Left colon (tissue), 2 donors: ENCODE results near the gene TOR1A. TPM values are rescaled to one million over a fixed set of nuclear protein-coding genes. Genes with fewer than 3 reads are reported as not detected.

Source experiments
- ATAC-seq: fragments of 200-7000 bp; cut with Tn5 transposase; one replicate; pipeline ENCODE4 v1.9.1; 2020; ENCODE audit warnings: mild to moderate bottlenecking, moderate library complexity
- DNase-seq, 2 donors: peaks; one replicate each; pipeline ENCODE4 v3.0.0-alpha.2; 2020
- intact Hi-C, 2 donors: fragments of 100-400 bp; cut with DNase I in 1 of 2; cut with micrococcal nuclease in 1 of 2; formaldehyde crosslinking; loops; one replicate each; pipeline versions ENCODE4 v1.11.2 to v1.14.0; 2022; cut with DNase I, micrococcal nuclease
- long read RNA-seq: library from polyadenylated mRNA; unstranded; transcript quantifications from one replicate; pipeline ENCODE4 v2.0.0, GENCODE V29; 2021
- total RNA-seq, 2 donors: library from RNA; stranded (reverse); fragmentation: NEBNext Ultra II Directional; extraction: Animal tissue kit (Norgen Biotek cat#: 25700); gene quantifications; one replicate each; pipeline ENCODE4 v1.2.1, GENCODE V29; 2021
- donor health status: DM: no; HTN: no; CAD: no.
- donor health status: DM: yes; HTN: yes; CAD: no.

The TOR1A gene, protein sequence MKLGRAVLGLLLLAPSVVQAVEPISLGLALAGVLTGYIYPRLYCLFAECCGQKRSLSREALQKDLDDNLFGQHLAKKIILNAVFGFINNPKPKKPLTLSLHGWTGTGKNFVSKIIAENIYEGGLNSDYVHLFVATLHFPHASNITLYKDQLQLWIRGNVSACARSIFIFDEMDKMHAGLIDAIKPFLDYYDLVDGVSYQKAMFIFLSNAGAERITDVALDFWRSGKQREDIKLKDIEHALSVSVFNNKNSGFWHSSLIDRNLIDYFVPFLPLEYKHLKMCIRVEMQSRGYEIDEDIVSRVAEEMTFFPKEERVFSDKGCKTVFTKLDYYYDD
- 10 to 100 TPM; 30.7 to 36.9 TPM for total RNA-seq
- long read RNA-seq, transcript TOR1A-201 (5 exons, 2,076 nt) = major isoform, 89 of 95 reads
- long read RNA-seq, partial matches to known transcripts = 2 of 95 reads
- long read RNA-seq, other reads (novel, unspliced or antisense) = 4 of 95 reads

- peak; percentile 94 to 97 for DNase-seq
- intact Hi-C loops = no loop called here
- ATAC-seq = peak; percentile 94
Measured at GRCh38 chr9:129823935-129824601, at the start of gene TOR1A. TSS of gene TOR1A (minus strand) at chr9:129824136. CDS start at chr9:129824085, 51 bp downstream.

DNA sequence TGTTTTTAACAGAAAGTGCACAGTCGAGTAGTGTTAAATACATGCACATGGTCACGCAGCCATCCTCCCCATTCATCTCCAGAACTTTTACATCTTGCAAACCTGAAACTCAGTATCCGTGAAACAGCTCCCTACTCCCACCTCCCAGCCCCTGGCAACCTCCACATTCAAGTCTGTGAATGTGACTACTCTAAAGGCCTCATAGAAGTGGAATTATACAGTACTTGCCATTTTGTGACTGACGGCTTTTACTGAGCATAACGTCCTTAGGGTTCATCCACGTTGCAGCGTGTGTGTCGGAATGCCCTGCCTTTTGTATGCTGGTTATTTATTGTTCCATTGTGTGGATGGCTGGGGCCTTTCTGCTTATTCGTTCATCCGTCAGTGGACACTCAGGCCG lies 47.1 kb upstream of the TOR1A start:
- intact Hi-C loops = no loop called here
- no peak for ATAC-seq
- DNase-seq = no peak

- no peak for ATAC-seq
- intact Hi-C loops = no loop called here
Measured at GRCh38 chr9:129869585-129870501, 45.9 kb upstream of the TOR1A start.

DNA sequence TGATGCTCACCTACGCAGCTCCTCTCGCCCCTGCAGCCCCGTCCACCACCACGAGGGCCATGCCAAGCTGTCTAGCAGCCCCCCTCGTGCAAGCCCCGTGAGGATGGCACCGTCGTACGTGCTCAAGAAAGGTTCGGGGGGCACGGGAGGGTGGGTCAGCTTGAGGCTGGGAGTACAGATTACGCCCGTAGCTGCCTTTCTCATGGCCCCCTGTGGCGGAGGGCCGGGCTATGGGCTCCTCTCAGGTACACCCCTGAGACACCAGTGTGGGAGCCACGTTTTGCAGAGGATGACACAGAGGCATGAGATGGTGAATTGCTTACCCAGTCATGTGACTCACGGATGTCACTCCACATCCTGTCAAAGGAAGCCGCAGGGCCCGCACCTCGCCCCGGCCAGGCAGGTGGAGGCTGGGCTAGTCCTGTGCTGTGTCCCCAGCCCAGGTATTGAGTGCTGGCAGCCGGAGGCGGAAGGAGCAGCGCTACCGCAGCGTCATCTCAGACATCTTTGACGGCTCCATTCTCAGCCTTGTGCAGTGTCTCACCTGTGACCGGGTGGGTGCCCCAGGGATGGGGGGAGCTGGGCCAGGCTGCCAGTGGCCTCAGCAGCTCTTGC lies 45.0 kb upstream of the TOR1A start:
- peak in 1 of 2 donors; percentile 51 for DNase-seq
- intact Hi-C loops = no loop called here
- ATAC-seq = peak; percentile 61

More at GRCh38 chr9:129869585-129870501, 45.9 kb upstream of the TOR1A start:
- DNase-seq = no peak

DNA sequence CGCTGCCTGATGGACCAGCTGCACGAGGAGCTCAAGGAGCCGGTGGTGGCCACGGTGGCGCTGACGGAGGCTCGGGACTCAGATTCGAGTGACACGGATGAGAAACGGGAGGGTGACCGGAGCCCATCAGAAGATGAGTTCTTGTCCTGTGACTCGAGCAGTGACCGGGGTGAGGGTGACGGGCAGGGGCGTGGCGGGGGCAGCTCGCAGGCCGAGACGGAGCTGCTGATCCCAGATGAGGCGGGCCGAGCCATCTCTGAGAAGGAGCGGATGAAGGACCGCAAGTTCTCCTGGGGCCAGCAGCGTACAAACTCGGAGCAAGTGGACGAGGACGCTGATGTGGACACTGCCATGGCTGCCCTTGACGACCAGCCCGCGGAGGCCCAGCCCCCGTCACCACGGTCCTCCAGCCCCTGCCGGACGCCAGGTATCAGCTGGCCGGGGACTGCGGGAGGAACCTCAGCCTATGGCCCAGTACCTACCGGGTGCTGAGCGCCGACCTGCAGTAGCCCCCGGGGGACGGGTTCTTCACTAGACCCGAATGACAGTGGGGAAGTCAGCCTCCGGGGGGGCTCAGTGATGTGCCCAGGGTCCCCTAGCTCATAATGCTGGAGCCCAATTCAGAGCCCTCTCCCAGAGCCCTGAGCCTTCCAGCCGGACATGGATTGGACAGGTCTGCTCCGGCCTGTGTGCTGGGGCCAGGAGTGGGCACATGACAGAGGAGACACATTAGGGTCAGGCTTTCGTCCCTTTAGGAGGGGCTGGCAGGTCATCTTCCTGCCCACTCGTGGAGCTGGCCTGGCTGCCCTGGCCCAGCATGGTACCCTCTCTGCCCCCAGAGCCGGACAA lies 44.3 kb upstream of the TOR1A start:
- DNase-seq (no peak), ATAC-seq (no peak)
- intact Hi-C loops = no loop called here

DNA sequence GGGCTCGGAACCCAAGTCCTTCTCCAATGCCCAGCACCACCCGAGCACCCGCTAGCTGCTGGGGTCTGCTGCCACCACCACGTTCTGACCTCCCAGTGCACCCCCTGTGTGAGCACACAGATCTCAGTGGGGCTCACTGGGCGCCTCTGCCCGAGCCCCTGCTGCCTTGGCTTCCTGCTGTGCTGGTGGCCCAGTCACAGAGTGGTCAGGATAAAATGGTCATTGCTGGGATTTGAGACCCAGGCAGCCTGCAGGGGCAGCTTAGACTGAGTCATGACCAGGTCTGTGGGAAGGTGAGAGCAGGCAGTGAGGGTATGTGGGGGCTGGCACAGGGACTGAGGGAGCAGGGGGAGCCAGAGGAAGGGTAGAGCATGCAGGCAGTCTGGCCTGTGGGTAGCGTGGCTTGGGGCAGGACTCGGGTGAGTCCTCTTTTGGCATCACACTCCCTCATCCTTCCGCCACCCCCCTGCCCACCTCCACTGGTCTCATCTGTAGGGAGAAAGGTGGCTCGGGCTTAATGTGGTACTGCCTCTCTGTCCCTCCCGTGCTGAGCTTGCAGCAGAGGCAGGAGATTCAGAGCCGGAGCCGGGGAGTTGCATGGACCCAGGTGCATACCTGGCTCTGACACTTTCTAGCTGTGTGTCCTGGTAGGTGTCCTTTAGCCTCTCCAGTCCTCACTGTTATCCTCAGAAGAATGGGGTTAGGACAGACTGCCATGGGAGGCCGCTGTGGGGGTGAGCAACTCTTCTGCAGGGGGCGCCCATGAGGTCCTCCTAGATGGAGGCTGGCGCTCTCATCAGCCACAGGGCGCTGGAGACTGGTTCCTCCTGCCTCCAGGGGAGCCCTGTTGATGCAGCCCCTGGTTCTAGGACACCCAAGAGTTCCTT lies 43.4 kb upstream of the TOR1A start:
- no peak for DNase-seq
- ATAC-seq = no peak
- intact Hi-C loops = no loop called here

DNA sequence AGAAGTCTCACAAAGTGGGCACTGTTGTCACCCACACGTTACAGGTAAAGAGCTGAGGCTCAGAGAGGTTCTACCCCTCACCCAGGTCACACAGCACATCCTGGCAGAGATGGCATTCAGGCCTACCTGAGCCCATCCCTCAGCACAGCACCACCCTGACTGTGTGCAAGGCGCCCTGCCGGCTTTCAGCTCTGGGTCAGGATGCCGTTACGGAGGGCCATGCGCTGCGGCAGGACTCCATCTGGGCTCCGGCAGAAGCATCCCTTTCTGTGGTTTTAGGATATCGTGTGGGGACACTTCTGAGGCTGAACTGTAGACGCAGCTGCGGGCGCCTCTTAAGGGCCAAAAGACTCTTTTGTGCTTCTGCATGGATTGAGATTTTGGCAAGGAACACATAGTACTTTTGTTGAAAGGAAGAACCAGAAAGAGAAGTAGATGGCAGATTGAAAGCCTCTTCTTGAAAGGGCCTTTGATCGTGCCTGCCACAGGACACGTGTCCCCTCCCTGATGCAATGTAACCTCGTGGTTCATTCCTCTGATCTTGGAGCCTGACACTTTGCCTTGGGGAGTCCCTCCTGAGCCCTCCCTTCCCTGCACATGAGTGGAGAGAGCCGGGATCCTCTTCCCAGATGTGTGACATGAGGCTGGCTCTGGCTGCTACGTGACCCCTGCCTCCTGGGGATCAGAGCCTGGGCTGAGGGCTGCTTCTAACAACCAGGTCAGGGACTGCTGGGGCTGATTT lies 42.6 kb upstream of the TOR1A start:
- ATAC-seq (no peak), DNase-seq (no peak)
- intact Hi-C loops = no loop called here

- intact Hi-C loops = no loop called here
- DNase-seq = no peak
- no peak for ATAC-seq
Measured at GRCh38 chr9:129865668-129866320, 41.9 kb upstream of the TOR1A start.

- intact Hi-C loops = no loop called here
- no peak for ATAC-seq
- no peak for DNase-seq
Measured at GRCh38 chr9:129864991-129865647, 41.2 kb upstream of the TOR1A start.

DNA sequence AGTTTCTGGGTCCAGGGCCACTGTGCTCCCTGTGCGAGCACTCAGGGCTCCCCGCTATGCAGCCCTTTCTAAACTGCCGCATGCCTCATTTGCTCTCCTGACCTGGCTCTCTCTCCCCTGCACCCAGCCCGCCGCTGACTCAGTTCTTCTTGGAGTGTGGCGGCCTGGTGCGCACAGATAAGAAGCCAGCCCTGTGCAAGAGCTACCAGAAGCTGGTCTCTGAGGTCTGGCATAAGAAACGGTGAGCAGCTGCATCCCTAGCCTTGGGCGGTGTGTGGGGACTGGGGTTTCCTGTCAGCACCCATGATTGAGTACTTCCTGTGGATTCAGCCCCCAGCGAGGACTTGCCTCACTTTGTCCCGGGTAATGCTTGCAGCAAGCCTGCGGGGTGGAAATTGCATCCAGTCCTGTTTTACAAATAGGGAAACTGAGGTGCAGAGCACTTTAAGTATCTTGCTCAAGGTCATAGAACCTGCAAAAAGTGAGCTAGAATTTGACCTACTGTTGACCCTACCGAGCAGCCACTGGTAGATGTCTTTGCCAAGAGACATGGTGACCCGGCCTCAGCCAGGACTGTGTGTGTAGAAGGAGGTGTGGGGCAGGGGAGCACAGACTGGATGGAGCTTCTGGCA lies 39.2 kb upstream of the TOR1A start:
- ATAC-seq = peak; percentile 27
- intact Hi-C loops = no loop called here
- DNase-seq = peak in 1 of 2 donors; percentile 28

GRCh38 chr9:129861447-129861827 lies 37.5 kb upstream of the TOR1A start:
- intact Hi-C loops = no loop called here
- no peak for DNase-seq
- no peak for ATAC-seq

- DNase-seq (no peak), ATAC-seq (no peak)
- intact Hi-C loops = no loop called here
Measured at GRCh38 chr9:129860653-129861446, 36.9 kb upstream of the TOR1A start.

- DNase-seq (no peak), ATAC-seq (no peak)
- intact Hi-C loops = no loop called here
Measured at GRCh38 chr9:129858167-129858962, 34.4 kb upstream of the TOR1A start.
